Parathyroid adenoma (tissue), 2 donors: ENCODE data around the gene CR1.
A peak's percentile ranks its signal among the peaks of the same experiment; 100 is the strongest.
"Not testable (repeated sequence)": the region's sequence is repeated elsewhere in the genome, so short reads cannot be mapped to it uniquely, and the experiment has no call there.

ENCODE experiments used
- H2AFZ ChIP-seq: fragments of 300-600 bp; sonication (generic); one replicate; pipeline ENCODE4 v1.7.0; 2017; ENCODE audit warnings: antibody characterized with exemption, mild to moderate bottlenecking
- H3K27ac ChIP-seq: fragments of 300-600 bp; sonication (generic); one replicate; pipeline ENCODE4 v1.7.0; 2017
- H3K27me3 ChIP-seq: fragments of 300-600 bp; sonication (generic); one replicate; pipeline ENCODE4 v1.7.0; 2017; ENCODE audit warnings: low read length; ENCODE audit not compliant: control insufficient read depth, insufficient read depth
- H3K36me3 ChIP-seq: fragments of 300-600 bp; sonication (generic); one replicate; pipeline ENCODE4 v1.7.0; 2017; ENCODE audit warnings: low read length; ENCODE audit not compliant: control insufficient read depth, insufficient read depth
- H3K4me1 ChIP-seq: fragments of 300-600 bp; sonication (generic); one replicate; pipeline ENCODE4 v1.7.0; 2017; ENCODE audit warnings: control low read depth
- H3K4me2 ChIP-seq: fragments of 300-600 bp; sonication (generic); one replicate; pipeline ENCODE4 v1.7.0; 2017; ENCODE audit warnings: low read length
- H3K4me3 ChIP-seq: fragments of 300-600 bp; sonication (generic); one replicate; pipeline ENCODE4 v1.7.0; 2017; ENCODE audit warnings: low read depth, low read length
- H3K79me2 ChIP-seq: fragments of 300-600 bp; sonication (generic); one replicate; pipeline ENCODE4 v1.7.0; 2017; ENCODE audit warnings: control low read depth
- H3K9ac ChIP-seq: fragments of 300-600 bp; sonication (generic); one replicate; pipeline ENCODE4 v1.7.0; 2017; ENCODE audit warnings: mild to moderate bottlenecking
- H3K9me3 ChIP-seq: fragments of 300-600 bp; sonication (generic); one replicate; pipeline ENCODE4 v1.7.0; 2017; ENCODE audit warnings: low read length; ENCODE audit not compliant: control insufficient read depth
- CTCF ChIP-seq: fragments of 300-600 bp; sonication (generic); IDR thresholded peaks from one replicate; pipeline ENCODE4 v1.7.0; 2017; ENCODE audit warnings: antibody characterized with exemption, mild to moderate bottlenecking
- donor health status: primary hyperparathyroidism.

Gene CR1

GRCh38 chr1:207606362-207606755 is 110.4 kb downstream of the CR1 start:
- H3K27ac ChIP-seq: no peak overlapping the region
- H3K4me3 ChIP-seq: no peak overlapping the region
- no peaks in the 10 kb centered on the region for H3K4me1 ChIP-seq
- H3K79me2 ChIP-seq: no peaks in the 10 kb centered on the region
- H3K36me3 ChIP-seq: no peaks in the 10 kb centered on the region
- no peaks in the 10 kb centered on the region for H3K27me3 ChIP-seq
- H3K9me3 ChIP-seq: no peaks in the 10 kb centered on the region
- no peak overlapping the region for H3K4me2 ChIP-seq
- no peak overlapping the region for H3K9ac ChIP-seq
- TF ChIP-seq CTCF: no peak
- no peak overlapping the region for H2AFZ ChIP-seq

GRCh38 chr1:207612762-207613161 is 116.8 kb downstream of the CR1 start:
- H2AFZ ChIP-seq: no peak overlapping the region
- no peak for TF ChIP-seq CTCF
- H3K9ac ChIP-seq: no peak overlapping the region
- H3K79me2 ChIP-seq: no peaks in the 10 kb centered on the region
- no peaks in the 10 kb centered on the region for H3K9me3 ChIP-seq
- H3K27me3 ChIP-seq: no peaks in the 10 kb centered on the region
- no peak overlapping the region for H3K4me3 ChIP-seq
- H3K27ac ChIP-seq: no peak overlapping the region
- H3K36me3 ChIP-seq: no peaks in the 10 kb centered on the region
- no peak overlapping the region for H3K4me2 ChIP-seq
- no peaks in the 10 kb centered on the region for H3K4me1 ChIP-seq

- TF ChIP-seq CTCF: peak; percentile 44
- Histone ChIP-seq H3K36me3 (no peaks in the 10 kb centered on the region), H3K27me3 (no peaks in the 10 kb centered on the region), H3K27ac (no peak overlapping the region), H3K9me3 (no peaks in the 10 kb centered on the region), H2AFZ (no peak overlapping the region), H3K79me2 (no peaks in the 10 kb centered on the region), H3K4me2 (no peak overlapping the region), H3K4me1 (no peaks in the 10 kb centered on the region), H3K9ac (no peak overlapping the region), H3K4me3 (no peak overlapping the region)
These were observed 124.0 kb downstream of the CR1 start for GRCh38 chr1:207619871-207620542.

- no peaks in the 10 kb centered on the region for H3K4me1 ChIP-seq
- no peaks in the 10 kb centered on the region for H3K27me3 ChIP-seq
- no peak for TF ChIP-seq CTCF
- H3K9ac ChIP-seq: no peak overlapping the region
- no peak overlapping the region for H3K4me2 ChIP-seq
- no peak overlapping the region for H2AFZ ChIP-seq
- no peak overlapping the region for H3K27ac ChIP-seq
- H3K79me2 ChIP-seq: no peaks in the 10 kb centered on the region
- H3K36me3 ChIP-seq: no peaks in the 10 kb centered on the region
- no peak overlapping the region for H3K4me3 ChIP-seq
- H3K9me3 ChIP-seq: no peaks in the 10 kb centered on the region
These were observed 124.6 kb downstream of the CR1 start for GRCh38 chr1:207620543-207620893.

- not testable (repeated sequence) for H3K27me3 ChIP-seq, H3K4me2 ChIP-seq, H3K79me2 ChIP-seq, H3K9ac ChIP-seq, H3K36me3 ChIP-seq, H2AFZ ChIP-seq, H3K4me3 ChIP-seq, H3K9me3 ChIP-seq, H3K4me1 ChIP-seq, H3K27ac ChIP-seq
These were observed 129.6 kb downstream of the CR1 start for GRCh38 chr1:207625504-207626071.
